Placental pericyte (primary cell): ENCODE results near the gene ZNF35. TPM values are rescaled to one million over a fixed set of nuclear protein-coding genes. Genes with fewer than 3 reads are reported as not detected.

Source experiments
- total RNA-seq: library from RNA; depleted of rRNA; stranded (reverse); fragments of >200 nt; gene quantifications from 2 replicates; pipeline ENCODE4 v1.2.3, GENCODE V29; 2012

ZNF35 gene
- total RNA-seq, result 11.4 and 18.3 TPM in 2 replicates

GRCh38 chr3:44648564-44649229, at the start of gene ZNF35:
ZNF35 (plus strand) TSS chr3:44648732; CDS start chr3:44651068, 2,336 bp downstream.

GRCh38 chr3:44624749-44625480, 23.6 kb upstream of the ZNF35 start, which contains the start of gene ZNF197:
ZNF197 (plus strand) TSS chr3:44625036; CDS start chr3:44629155, 4,119 bp downstream.

Other genes with a start within 250 kb of the ZNF35 start
- 6.1 and 7.7 TPM in 2 replicates for gene ZNF445, start 171.1 kb upstream of the ZNF35 start, total RNA-seq
- gene ZKSCAN7, start 93.5 kb upstream of the ZNF35 start, total RNA-seq, result 4.6 and 5.0 TPM in 2 replicates
- gene ZNF660, start 63.8 kb upstream of the ZNF35 start, total RNA-seq, result 1.7 and 1.8 TPM in 2 replicates
- 11.6 and 13.8 TPM in 2 replicates for gene ZNF197, start 23.7 kb upstream of the ZNF35 start, total RNA-seq
- 3.9 and 4.3 TPM in 2 replicates for gene ZNF502, start 63.9 kb downstream of the ZNF35 start, total RNA-seq
- 4.3 and 4.6 TPM in 2 replicates for gene ZNF501, start 80.9 kb downstream of the ZNF35 start, total RNA-seq
- 13.6 and 19.6 TPM in 2 replicates for gene KIAA1143, start 112.9 kb downstream of the ZNF35 start, total RNA-seq
- 0.66 and 14.7 TPM in 2 replicates for gene KIF15, start 113.1 kb downstream of the ZNF35 start, total RNA-seq
- gene TMEM42, start 213.2 kb downstream of the ZNF35 start, total RNA-seq, result 7.6 and 10.5 TPM in 2 replicates
- not detected in 2 replicates for gene TGM4, start 225.9 kb downstream of the ZNF35 start, total RNA-seq